ENCODE results near the gene DTX4. TPM values are rescaled to one million over a fixed set of nuclear protein-coding genes. Genes with fewer than 3 reads are reported as not detected.

DTX4 gene
- total RNA-seq, 1 experiment from 2014 or later = 1.9 TPM

GRCh38 chr11:59179121-59179520 is 7.2 kb downstream of the DTX4 start:
- H3K36me3 ChIP-seq (ENCODE audit: insufficient read depth, low read length, poor library complexity, severe bottlenecking) = no peaks in the 10 kb centered on the region
- no TSS peak for BruUV-seq (replicated peaks)
- H3K4me1 ChIP-seq (ENCODE audit: insufficient read depth, low read length, poor library complexity, severe bottlenecking) = peaks cover 4% of the 10 kb centered on the region
- no peak overlapping the region for H3K4me3 ChIP-seq (ENCODE audit: low read depth, low read length, poor library complexity, severe bottlenecking)
- no peak for DNase-seq (ENCODE audit: low spot score)
- H3K9me3 ChIP-seq (ENCODE audit: low read depth, low read length, poor library complexity, severe bottlenecking) = no peaks in the 10 kb centered on the region
- intact Hi-C loops (cut with micrococcal nuclease; ENCODE audit: unreplicated experiment) = no loop called here
- H3K27ac ChIP-seq (ENCODE audit: low read depth, low read length, poor library complexity, severe bottlenecking) = no peak overlapping the region
- TF ChIP-seq EZH2 (IDR thresholded peaks at IDR 0.05; ENCODE audit: borderline replicate concordance, low read depth, low read length, poor library complexity, severe bottlenecking) = no peak
- no peak for TF ChIP-seq CTCF (conservative IDR thresholded peaks at IDR 0.05; ENCODE audit: low read depth, low read length)
- ChIA-PET CTCF (no interaction called here), POLR2A (ENCODE audit: low non-redundant PET) (no interaction called here)
- H3K27me3 ChIP-seq (replicated peaks; ENCODE audit: insufficient read depth, low read depth, low read length, poor library complexity) = no peaks in the 10 kb centered on the region

GRCh38 chr11:59180168-59180776 is 8.3 kb downstream of the DTX4 start:
- intact Hi-C loops (cut with micrococcal nuclease; ENCODE audit: unreplicated experiment) = no loop called here
- no peak for DNase-seq (ENCODE audit: low spot score)
- Histone ChIP-seq H3K4me1 (ENCODE audit: insufficient read depth, low read length, poor library complexity, severe bottlenecking) (no peaks in the 10 kb centered on the region), H3K4me3 (ENCODE audit: low read depth, low read length, poor library complexity, severe bottlenecking) (no peak overlapping the region), H3K27me3 (replicated peaks; ENCODE audit: insufficient read depth, low read depth, low read length, poor library complexity) (no peaks in the 10 kb centered on the region), H3K36me3 (ENCODE audit: insufficient read depth, low read length, poor library complexity, severe bottlenecking) (no peaks in the 10 kb centered on the region), H3K27ac (ENCODE audit: low read depth, low read length, poor library complexity, severe bottlenecking) (no peak overlapping the region), H3K9me3 (ENCODE audit: low read depth, low read length, poor library complexity, severe bottlenecking) (no peaks in the 10 kb centered on the region)
- POLR2A ChIA-PET (ENCODE audit: low non-redundant PET) = no interaction called here
- CTCF ChIA-PET = no interaction called here
- BruUV-seq (replicated peaks) = no TSS peak
- TF ChIP-seq EZH2 (IDR thresholded peaks at IDR 0.05; ENCODE audit: borderline replicate concordance, low read depth, low read length, poor library complexity, severe bottlenecking) = no peak
- no peak for TF ChIP-seq CTCF (conservative IDR thresholded peaks at IDR 0.05; ENCODE audit: low read depth, low read length)

GRCh38 chr11:59180907-59181306 is 9.0 kb downstream of the DTX4 start:
- TF ChIP-seq CTCF (conservative IDR thresholded peaks at IDR 0.05; ENCODE audit: low read depth, low read length) = no peak
- no peak for TF ChIP-seq EZH2 (IDR thresholded peaks at IDR 0.05; ENCODE audit: borderline replicate concordance, low read depth, low read length, poor library complexity, severe bottlenecking)
- Histone ChIP-seq H3K9me3 (ENCODE audit: low read depth, low read length, poor library complexity, severe bottlenecking) (no peaks in the 10 kb centered on the region), H3K4me1 (ENCODE audit: insufficient read depth, low read length, poor library complexity, severe bottlenecking) (no peaks in the 10 kb centered on the region), H3K36me3 (ENCODE audit: insufficient read depth, low read length, poor library complexity, severe bottlenecking) (no peaks in the 10 kb centered on the region), H3K4me3 (ENCODE audit: low read depth, low read length, poor library complexity, severe bottlenecking) (no peak overlapping the region), H3K27ac (ENCODE audit: low read depth, low read length, poor library complexity, severe bottlenecking) (no peak overlapping the region), H3K27me3 (replicated peaks; ENCODE audit: insufficient read depth, low read depth, low read length, poor library complexity) (no peaks in the 10 kb centered on the region)
- ChIA-PET POLR2A (ENCODE audit: low non-redundant PET) (no interaction called here), CTCF (no interaction called here)
- no TSS peak for BruUV-seq (replicated peaks)
- no peak for DNase-seq (ENCODE audit: low spot score)
- intact Hi-C loops (cut with micrococcal nuclease; ENCODE audit: unreplicated experiment) = no loop called here
